ENCODE measurements around the gene PHOSPHO1. TPM values are rescaled to one million over a fixed set of nuclear protein-coding genes. Genes with fewer than 3 reads are reported as not detected.
A peak's percentile ranks its signal among the peaks of the same experiment; 100 is the strongest.
"Not testable (repeated sequence)": the region's sequence is repeated elsewhere in the genome, so short reads cannot be mapped to it uniquely, and the experiment has no call there.

Gene PHOSPHO1
- total and polyA plus RNA-seq, 4 donors = 2.7 to 12.2 (median 4.6) TPM

- H3K27ac ChIP-seq (ENCODE audit: low read depth, low read length); H3K9me3 ChIP-seq (ENCODE audit: control insufficient read depth, insufficient read depth, low read length); H3K36me3 ChIP-seq (ENCODE audit: control insufficient read depth, insufficient read depth, low read length); H3K4me3 ChIP-seq (ENCODE audit: low read depth, low read length); DNase-seq (ENCODE audit: low read depth in 4 of 6, low spot score in 6 of 6): not testable (repeated sequence)
- Histone ChIP-seq H3K4me1 (ENCODE audit: control insufficient read depth, insufficient read depth, low read length) (peaks cover 12% of the 10 kb centered on the region), H3K27me3 (ENCODE audit: control insufficient read depth, insufficient read depth, low read length) (peaks cover 11% of the 10 kb centered on the region)
- 94% methylated on average over 6 of the region's 9 CpGs for WGBS (ENCODE audit: insufficient coverage)
These were observed 31.0 kb upstream of the PHOSPHO1 start for GRCh38 chr17:49261540-49261939.

- 49% methylated on average over 2 of the region's 11 CpGs for WGBS (ENCODE audit: insufficient coverage)
These were observed 30.3 kb upstream of the PHOSPHO1 start for GRCh38 chr17:49260817-49261291.

GRCh38 chr17:49260011-49260816, 29.6 kb upstream of the PHOSPHO1 start:
- Histone ChIP-seq H3K27me3 (ENCODE audit: control insufficient read depth, insufficient read depth, low read length) (peaks cover 11% of the 10 kb centered on the region), H3K9me3 (ENCODE audit: control insufficient read depth, insufficient read depth, low read length) (no peaks in the 10 kb centered on the region), H3K4me3 (ENCODE audit: low read depth, low read length) (peak overlapping the region; percentile 29), H3K36me3 (ENCODE audit: control insufficient read depth, insufficient read depth, low read length) (no peaks in the 10 kb centered on the region), H3K27ac (ENCODE audit: low read depth, low read length) (no peak overlapping the region), H3K4me1 (ENCODE audit: control insufficient read depth, insufficient read depth, low read length) (peaks cover 12% of the 10 kb centered on the region)
- WGBS (ENCODE audit: insufficient coverage) = under 1% methylated on average over 77 of the region's 77 CpGs
- DNase-seq (ENCODE audit: low read depth in 4 of 6, low spot score in 6 of 6) = peak in 4 of 6 donors; percentile 7 to 50 (median 30)

More at GRCh38 chr17:49260817-49261291, 30.3 kb upstream of the PHOSPHO1 start:
- H3K36me3 ChIP-seq (ENCODE audit: control insufficient read depth, insufficient read depth, low read length) = no peaks in the 10 kb centered on the region
- H3K9me3 ChIP-seq (ENCODE audit: control insufficient read depth, insufficient read depth, low read length) = no peaks in the 10 kb centered on the region
- H3K4me3 ChIP-seq (ENCODE audit: low read depth, low read length) = no peak overlapping the region
- no peak overlapping the region for H3K27ac ChIP-seq (ENCODE audit: low read depth, low read length)
- H3K4me1 ChIP-seq (ENCODE audit: control insufficient read depth, insufficient read depth, low read length) = peaks cover 12% of the 10 kb centered on the region
- peaks cover 11% of the 10 kb centered on the region for H3K27me3 ChIP-seq (ENCODE audit: control insufficient read depth, insufficient read depth, low read length)
- peak in 1 of 6 donors; percentile 14 for DNase-seq (ENCODE audit: low read depth in 4 of 6, low spot score in 6 of 6)

- H3K9me3 ChIP-seq (ENCODE audit: control insufficient read depth, insufficient read depth, low read length) = no peaks in the 10 kb centered on the region
- peaks cover 12% of the 10 kb centered on the region for H3K4me1 ChIP-seq (ENCODE audit: control insufficient read depth, insufficient read depth, low read length)
- no peak overlapping the region for H3K27ac ChIP-seq (ENCODE audit: low read depth, low read length)
- peak overlapping the region; percentile 29 for H3K4me3 ChIP-seq (ENCODE audit: low read depth, low read length)
- 15% methylated on average over 10 of the region's 10 CpGs for WGBS (ENCODE audit: insufficient coverage)
- H3K36me3 ChIP-seq (ENCODE audit: control insufficient read depth, insufficient read depth, low read length) = no peaks in the 10 kb centered on the region
- peaks cover 11% of the 10 kb centered on the region for H3K27me3 ChIP-seq (ENCODE audit: control insufficient read depth, insufficient read depth, low read length)
- DNase-seq (ENCODE audit: low read depth in 4 of 6, low spot score in 6 of 6) = no peak
These were observed 29.1 kb upstream of the PHOSPHO1 start for GRCh38 chr17:49259663-49260010.

GRCh38 chr17:49258394-49258793, 27.8 kb upstream of the PHOSPHO1 start:
- H3K27me3 ChIP-seq (ENCODE audit: control insufficient read depth, insufficient read depth, low read length) = peaks cover 11% of the 10 kb centered on the region
- H3K9me3 ChIP-seq (ENCODE audit: control insufficient read depth, insufficient read depth, low read length) = no peaks in the 10 kb centered on the region
- no peak overlapping the region for H3K4me3 ChIP-seq (ENCODE audit: low read depth, low read length)
- 100% methylated on average over 2 of the region's 3 CpGs for WGBS (ENCODE audit: insufficient coverage)
- no peak overlapping the region for H3K27ac ChIP-seq (ENCODE audit: low read depth, low read length)
- peaks cover 12% of the 10 kb centered on the region for H3K4me1 ChIP-seq (ENCODE audit: control insufficient read depth, insufficient read depth, low read length)
- DNase-seq (ENCODE audit: low read depth in 4 of 6, low spot score in 6 of 6) = no peak
- H3K36me3 ChIP-seq (ENCODE audit: control insufficient read depth, insufficient read depth, low read length) = no peaks in the 10 kb centered on the region

GRCh38 chr17:49255125-49255524, 24.5 kb upstream of the PHOSPHO1 start:
- no peak for DNase-seq (ENCODE audit: low read depth in 4 of 6, low spot score in 6 of 6)
- no peaks in the 10 kb centered on the region for H3K36me3 ChIP-seq (ENCODE audit: control insufficient read depth, insufficient read depth, low read length)
- peaks cover 6% of the 10 kb centered on the region for H3K4me1 ChIP-seq (ENCODE audit: control insufficient read depth, insufficient read depth, low read length)
- no peak overlapping the region for H3K27ac ChIP-seq (ENCODE audit: low read depth, low read length)
- H3K4me3 ChIP-seq (ENCODE audit: low read depth, low read length) = no peak overlapping the region
- H3K27me3 ChIP-seq (ENCODE audit: control insufficient read depth, insufficient read depth, low read length) = peaks cover 2% of the 10 kb centered on the region
- H3K9me3 ChIP-seq (ENCODE audit: control insufficient read depth, insufficient read depth, low read length) = no peaks in the 10 kb centered on the region
- WGBS (ENCODE audit: insufficient coverage) = 70% methylated on average over 2 of the region's 5 CpGs

GRCh38 chr17:49254066-49254465, 23.5 kb upstream of the PHOSPHO1 start:
- 59% methylated on average over 3 of the region's 4 CpGs for WGBS (ENCODE audit: insufficient coverage)
- no peak overlapping the region for H3K27ac ChIP-seq (ENCODE audit: low read depth, low read length)
- no peak overlapping the region for H3K4me3 ChIP-seq (ENCODE audit: low read depth, low read length)
- no peaks in the 10 kb centered on the region for H3K9me3 ChIP-seq (ENCODE audit: control insufficient read depth, insufficient read depth, low read length)
- H3K36me3 ChIP-seq (ENCODE audit: control insufficient read depth, insufficient read depth, low read length) = no peaks in the 10 kb centered on the region
- peaks cover 7% of the 10 kb centered on the region for H3K4me1 ChIP-seq (ENCODE audit: control insufficient read depth, insufficient read depth, low read length)
- no peak for DNase-seq (ENCODE audit: low read depth in 4 of 6, low spot score in 6 of 6)
- H3K27me3 ChIP-seq (ENCODE audit: control insufficient read depth, insufficient read depth, low read length) = no peaks in the 10 kb centered on the region

- no peak overlapping the region for H3K4me3 ChIP-seq (ENCODE audit: low read depth, low read length)
- no peaks in the 10 kb centered on the region for H3K9me3 ChIP-seq (ENCODE audit: control insufficient read depth, insufficient read depth, low read length)
- H3K36me3 ChIP-seq (ENCODE audit: control insufficient read depth, insufficient read depth, low read length) = no peaks in the 10 kb centered on the region
- DNase-seq (ENCODE audit: low read depth in 4 of 6, low spot score in 6 of 6) = no peak
- peaks cover 9% of the 10 kb centered on the region for H3K4me1 ChIP-seq (ENCODE audit: control insufficient read depth, insufficient read depth, low read length)
- H3K27me3 ChIP-seq (ENCODE audit: control insufficient read depth, insufficient read depth, low read length) = no peaks in the 10 kb centered on the region
- H3K27ac ChIP-seq (ENCODE audit: low read depth, low read length) = no peak overlapping the region
- WGBS (ENCODE audit: insufficient coverage) = 88% methylated on average over 5 of the region's 6 CpGs
These were observed 21.6 kb upstream of the PHOSPHO1 start for GRCh38 chr17:49252148-49252695.

GRCh38 chr17:49249890-49250522, 19.4 kb upstream of the PHOSPHO1 start:
- H3K27ac ChIP-seq (ENCODE audit: low read depth, low read length) = no peak overlapping the region
- 99% methylated on average over 7 of the region's 12 CpGs for WGBS (ENCODE audit: insufficient coverage)

More at GRCh38 chr17:49249890-49250522, 19.4 kb upstream of the PHOSPHO1 start:
- Histone ChIP-seq H3K4me3 (ENCODE audit: low read depth, low read length) (no peak overlapping the region), H3K9me3 (ENCODE audit: control insufficient read depth, insufficient read depth, low read length) (no peaks in the 10 kb centered on the region), H3K27me3 (ENCODE audit: control insufficient read depth, insufficient read depth, low read length) (no peaks in the 10 kb centered on the region), H3K36me3 (ENCODE audit: control insufficient read depth, insufficient read depth, low read length) (no peaks in the 10 kb centered on the region), H3K4me1 (ENCODE audit: control insufficient read depth, insufficient read depth, low read length) (peaks cover 9% of the 10 kb centered on the region)
- DNase-seq (ENCODE audit: low read depth in 4 of 6, low spot score in 6 of 6) = no peak
